GM19463 (cell line): Measurements from ENCODE around the gene TPD52L1.
"Not testable (repeated sequence)": the region's sequence is repeated elsewhere in the genome, so short reads cannot be mapped to it uniquely, and the experiment has no call there.

ENCODE experiments used
- ATAC-seq: cut with Tn5 transposase; IDR thresholded peaks from one replicate; pipeline ENCODE4 v1.9.1; 2021; ENCODE audit warnings: mild to moderate bottlenecking, moderate library complexity; ENCODE audit not compliant: unreplicated experiment

TPD52L1 gene

DNA sequence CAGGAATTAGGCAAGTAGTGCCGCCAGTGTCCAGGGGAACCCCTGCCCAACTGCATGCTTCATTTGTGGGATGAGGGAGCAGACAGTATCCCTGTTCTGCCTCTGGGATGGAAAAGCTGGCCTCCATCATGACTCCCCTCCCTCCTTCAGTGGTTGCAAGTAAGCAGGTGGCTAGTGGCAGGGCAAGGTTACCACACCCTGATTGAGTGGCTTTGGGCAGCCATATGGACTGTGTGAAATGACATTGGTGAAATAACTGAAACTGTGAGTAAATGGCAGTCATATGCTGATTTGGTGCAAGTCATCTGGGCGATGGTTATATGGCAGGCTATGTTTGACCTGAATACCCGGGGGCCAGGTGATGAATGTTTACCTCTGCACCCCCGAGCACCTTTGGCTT lies 115.2 kb downstream of the TPD52L1 start:
- no peak for ATAC-seq

DNA sequence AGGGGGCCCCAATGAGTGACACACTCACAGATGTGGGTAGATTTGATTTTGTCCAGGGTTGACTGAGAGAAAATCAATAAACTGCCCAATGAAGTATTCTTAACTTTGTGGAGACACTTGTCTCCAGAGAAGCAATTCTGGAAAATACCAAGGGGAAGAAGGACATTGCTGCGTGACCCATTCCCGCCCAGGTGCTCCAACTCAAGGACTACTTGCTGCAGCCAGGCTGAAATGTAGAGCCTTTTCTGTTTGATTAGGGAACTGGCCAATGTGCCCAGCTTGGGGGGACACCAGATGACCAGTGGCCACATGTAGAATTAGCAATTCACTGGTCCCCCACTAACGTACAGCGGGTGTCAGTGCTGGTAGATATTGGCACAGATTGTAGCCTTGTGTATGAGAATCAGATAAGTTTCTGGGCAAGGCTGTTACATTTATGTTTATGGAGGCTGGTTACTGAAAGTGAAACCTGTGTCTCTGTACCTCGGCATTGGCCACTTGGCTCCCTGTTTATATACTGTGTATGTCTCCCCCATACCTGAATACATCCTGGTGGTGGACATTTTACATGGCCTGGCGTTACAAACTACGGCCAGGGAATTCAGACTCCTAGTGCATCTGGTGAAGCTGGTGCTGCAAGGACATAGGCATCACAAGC lies 115.9 kb downstream of the TPD52L1 start:
- no peak for ATAC-seq

DNA sequence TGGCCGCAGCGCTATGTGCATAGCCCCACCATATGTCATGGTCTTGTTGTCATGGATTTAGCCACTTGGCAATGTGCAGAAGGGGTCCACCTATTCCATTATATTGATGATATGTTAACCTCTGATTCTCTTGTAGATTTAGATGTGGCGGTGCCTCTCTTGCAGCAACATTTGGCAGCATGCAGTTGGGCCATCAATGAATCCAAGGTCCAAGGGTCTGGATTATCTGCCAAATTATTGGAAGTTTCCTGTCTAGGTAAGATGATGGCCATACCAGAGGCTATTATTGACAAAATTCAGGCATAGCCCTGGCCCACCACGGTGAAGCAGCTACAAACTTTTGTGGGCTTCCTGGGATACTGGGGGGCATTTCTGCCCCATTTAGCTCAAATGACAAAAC lies 116.8 kb downstream of the TPD52L1 start:
- no peak for ATAC-seq

DNA sequence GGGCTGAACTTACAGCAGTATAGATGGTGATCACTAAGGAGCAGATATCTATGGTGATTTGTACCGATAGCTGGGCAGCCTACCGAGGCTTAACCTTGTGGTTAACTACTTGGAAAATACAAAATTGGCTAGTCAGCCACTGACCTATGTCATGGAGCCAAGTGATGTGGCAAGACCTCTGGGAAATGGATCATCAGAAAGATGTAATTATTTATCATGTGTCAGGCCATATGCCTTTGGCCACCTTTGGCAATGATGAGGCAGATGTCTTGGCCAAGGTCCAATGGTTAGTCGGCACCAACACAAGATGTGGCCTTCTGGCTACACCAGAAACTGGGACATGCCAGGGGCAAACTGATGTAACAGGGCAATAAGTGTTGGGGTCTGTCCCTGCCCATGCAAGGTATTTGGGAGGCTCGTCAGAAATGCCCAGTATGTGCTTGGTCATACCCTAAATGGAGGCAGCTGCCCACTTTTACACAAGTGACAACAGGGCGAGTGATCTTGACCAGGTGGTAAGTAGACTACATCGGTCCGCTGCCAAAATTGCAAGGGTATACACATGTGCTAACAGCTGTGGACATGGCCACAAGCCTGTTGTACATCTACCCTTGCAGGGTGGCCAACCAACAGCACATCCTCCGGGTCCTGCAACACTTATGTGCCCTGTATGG lies 118.0 kb downstream of the TPD52L1 start:
- no peak for ATAC-seq

DNA sequence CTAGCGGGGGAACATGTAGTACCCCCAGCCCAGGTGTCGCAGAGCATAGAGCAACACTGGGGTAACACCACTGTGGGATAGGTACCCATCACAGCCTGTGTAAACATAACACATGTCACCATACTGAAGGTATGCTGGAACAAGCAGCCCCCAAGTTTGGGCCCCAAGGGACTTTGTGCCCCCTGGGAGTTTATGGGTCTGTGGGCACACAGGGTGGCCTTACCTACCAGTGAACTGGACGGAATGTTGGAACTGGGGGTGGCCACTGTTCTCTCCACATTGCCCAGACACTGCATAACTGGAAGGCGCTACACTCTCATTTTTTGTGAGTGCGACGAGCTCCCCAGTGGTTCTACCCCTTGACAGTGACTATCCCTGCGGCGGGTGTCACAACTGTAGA lies 119.7 kb downstream of the TPD52L1 start:
- no peak for ATAC-seq

DNA sequence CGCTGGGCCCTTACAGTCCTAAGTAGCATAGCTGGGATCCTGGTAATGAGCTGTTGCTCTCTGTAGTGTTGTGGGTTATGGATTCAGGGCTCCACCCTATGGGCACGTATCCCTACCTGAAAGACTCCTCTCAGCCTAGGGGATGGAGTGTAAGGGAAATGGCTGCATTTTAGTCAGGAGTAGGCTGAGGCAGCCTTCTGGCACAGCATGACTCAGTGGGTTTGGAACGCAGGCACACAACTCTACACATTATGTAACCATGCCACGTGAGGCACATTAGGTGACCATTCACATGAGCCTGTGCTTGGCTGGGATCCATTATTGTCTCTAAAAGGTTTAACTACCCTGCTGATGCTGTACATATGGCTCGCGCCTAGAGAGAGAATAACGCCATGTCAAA lies 120.4 kb downstream of the TPD52L1 start:
- no peak for ATAC-seq

DNA sequence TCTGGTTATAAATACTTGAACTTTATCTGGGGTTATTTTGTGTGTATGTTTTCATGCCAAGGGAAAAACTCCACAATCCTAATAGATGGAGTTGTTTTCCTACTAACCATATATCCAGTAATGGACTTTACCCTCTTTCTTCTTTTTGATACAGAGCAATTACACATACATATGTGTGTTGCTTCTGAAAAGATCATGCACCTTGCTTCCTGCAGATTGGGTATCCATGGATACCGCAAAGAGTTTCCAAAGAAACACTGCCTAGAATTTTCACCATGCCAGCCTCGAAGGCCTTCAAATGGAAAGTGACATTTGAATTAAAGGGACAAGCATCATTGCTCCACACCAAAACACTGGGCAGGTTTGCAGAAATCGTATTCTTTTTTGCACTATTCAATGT lies 121.4 kb downstream of the TPD52L1 start:
- ATAC-seq = no peak

DNA sequence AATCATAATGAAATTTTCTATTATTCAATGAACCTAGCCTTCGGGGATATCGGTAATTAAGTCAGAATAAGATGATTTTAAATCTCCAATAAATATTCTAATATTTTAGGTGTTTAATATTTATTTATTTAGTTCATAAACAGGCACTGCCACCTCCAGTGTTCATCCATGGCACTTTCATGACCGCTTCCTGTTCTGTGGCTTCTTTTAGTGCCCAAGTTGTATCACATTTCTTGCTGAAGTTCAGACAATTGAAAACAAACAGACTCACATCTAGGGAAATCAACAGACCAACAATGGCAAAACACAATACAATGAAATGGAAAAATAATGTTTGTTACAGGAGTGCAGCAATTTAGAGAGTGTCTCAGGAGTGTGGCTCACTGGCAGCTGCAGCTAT lies 122.2 kb downstream of the TPD52L1 start:
- no peak for ATAC-seq

DNA sequence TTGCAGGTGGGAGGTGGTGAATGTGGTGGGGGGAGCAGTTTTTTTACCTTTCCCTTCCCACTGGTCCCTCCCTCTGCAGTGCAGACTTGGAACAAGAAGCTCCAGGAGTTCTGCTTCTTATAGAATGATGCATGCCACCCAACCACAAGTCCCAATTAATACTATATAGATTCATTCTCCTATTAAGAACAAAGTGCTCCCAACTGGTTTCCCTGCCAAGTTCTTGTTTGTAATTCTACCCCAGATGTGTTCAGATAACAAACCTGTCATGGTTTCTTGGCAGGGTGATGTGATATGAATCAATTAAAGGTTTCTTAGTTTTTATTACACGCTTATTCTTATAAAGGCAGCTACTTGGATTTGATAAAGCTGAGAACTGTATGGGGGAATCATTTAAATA lies 124.3 kb downstream of the TPD52L1 start:
- no peak for ATAC-seq

DNA sequence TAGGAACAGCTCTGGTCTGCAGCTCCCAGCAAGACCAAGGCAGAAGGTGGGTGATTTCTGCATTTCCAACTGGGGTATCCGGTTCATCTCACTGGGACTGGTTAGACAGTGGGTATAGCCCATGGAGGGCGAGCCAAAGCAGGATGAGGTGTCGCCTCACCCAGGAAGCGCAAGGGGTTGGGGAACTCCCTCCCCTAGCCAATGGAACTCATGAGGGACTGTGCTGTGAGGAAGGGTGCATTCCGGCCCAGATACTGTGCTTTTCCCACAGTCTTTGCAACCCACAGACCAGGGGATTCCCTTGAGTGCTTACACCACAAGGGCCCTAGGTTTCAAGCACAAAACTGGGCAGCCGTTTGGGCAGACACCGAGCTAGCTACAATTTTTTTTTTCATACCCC lies 126.4 kb downstream of the TPD52L1 start:
- ATAC-seq = no peak

DNA sequence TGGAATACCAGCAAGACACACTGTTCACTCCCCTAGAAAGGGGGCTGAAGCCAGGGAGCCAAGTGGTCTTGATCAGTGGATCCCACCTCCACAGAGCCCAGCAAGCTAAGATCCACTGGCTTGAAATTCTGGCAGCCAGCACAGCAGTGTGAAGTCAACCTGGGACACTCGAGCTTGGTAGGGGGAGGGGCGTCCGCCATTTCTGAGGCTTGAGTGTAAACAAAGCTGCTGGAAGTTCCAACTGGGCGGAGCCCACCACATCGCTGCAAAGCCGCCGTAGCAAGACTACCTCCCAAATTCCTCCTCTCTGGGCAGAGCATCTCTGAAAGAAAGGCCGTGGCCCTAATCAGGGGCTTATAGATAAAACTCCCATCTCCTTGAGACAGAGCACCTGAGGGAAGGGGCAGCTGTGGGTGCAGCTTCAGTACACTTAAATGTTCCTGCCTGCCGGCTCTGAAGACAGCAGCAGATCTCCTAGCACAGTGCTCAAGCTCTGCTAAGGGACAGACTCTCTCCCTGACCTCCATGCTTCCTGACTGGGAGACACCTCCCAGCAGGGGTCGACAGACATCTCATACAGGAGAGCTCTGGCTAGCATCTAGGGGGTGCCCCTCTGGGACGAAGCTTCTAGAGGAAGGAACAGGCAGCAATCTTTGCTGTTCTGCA lies 126.9 kb downstream of the TPD52L1 start:
- not testable (repeated sequence) for ATAC-seq

DNA sequence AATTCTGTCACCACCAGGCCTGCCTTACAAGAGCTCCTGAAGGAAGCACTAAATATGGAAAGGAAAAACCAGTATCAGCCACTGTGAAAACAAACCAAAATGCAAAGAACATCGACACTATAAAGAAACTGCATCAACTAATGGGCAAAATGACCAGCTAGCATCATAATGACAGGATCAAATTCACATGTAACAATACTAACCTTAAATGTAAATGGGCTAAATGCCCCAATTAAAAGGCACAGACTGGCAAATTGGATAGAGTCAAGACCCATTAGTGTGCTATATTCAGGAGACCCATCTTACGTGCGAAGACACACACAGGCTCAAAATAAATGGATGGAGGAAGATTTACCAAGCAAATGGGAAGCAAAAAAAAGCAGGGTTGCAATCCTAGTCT lies 128.9 kb downstream of the TPD52L1 start:
- ATAC-seq = not testable (repeated sequence)

DNA sequence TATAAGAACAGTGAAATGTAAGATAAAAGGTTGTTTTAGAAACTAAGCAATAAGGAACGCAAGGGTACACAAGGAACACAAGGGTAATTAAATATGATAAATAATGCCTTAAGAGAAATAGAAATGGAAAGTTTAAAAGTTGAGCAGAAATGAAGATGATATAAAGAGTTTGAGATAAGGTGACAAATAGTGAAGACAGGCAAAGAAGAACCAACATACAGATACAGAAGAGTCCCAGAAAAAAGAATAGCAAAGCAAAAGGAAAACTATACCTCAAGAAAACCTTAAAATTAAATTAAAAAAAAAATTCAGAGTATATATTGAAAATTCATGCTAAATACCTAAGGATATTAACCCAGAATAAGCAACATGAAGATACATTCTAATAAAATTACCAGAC lies 131.8 kb downstream of the TPD52L1 start:
- no peak for ATAC-seq

DNA sequence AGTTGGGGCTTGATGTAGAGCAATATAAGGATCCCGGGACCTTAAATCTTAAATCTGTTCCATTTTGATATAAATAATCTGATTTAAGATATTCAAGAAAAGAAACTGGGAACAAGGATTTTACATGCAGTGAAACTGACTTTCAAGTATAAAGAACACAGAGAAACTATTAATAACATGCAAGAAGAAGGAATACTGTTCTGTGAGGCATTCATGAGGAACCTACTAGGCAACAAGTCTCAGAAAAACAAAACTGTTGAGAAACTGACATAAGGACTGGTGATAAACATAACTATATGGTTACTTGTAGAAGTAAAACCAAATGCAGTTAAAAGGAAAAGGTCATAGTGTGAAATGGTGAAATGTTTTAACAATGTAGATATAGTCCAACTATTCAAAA lies 132.4 kb downstream of the TPD52L1 start:
- no peak for ATAC-seq

DNA sequence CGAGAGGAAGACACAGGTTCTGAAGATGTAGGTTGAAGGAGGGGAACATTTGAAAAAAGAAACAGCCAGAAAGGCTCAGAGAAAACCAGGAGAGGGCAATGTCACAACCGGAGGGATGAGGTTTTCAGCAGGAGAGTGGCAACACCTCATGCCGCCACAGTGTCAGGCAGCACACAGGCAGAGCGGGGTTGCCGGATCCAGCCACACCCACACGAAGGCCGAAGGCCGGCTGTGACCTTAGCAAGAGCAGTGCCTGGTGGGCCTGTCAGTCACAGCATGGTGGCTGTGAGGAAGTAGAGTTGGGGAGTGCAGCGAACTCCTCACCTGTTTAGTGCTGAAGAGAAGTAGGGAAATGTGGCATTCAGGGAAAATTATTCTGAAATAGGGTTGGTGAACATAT lies 134.1 kb downstream of the TPD52L1 start:
- ATAC-seq = no peak

DNA sequence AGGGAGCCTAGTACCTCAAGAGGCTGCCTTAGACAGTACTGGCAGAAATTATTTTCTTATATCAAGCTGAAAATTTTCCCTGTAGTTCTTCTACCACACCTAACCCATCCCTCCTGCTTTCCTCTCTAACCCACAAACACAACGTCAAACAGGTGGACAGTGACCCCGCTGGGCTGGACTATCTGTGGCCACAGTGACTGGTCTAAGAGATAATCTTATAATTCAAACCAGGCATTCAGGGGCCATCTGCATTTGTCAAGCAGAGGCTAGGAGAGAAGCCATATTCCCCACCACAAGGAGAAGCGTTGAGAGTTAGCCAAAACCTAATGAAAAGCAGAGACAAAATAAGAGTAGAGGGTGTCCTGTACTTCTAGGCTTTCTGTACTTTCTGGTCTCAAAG lies 140.0 kb downstream of the TPD52L1 start:
- no peak for ATAC-seq

DNA sequence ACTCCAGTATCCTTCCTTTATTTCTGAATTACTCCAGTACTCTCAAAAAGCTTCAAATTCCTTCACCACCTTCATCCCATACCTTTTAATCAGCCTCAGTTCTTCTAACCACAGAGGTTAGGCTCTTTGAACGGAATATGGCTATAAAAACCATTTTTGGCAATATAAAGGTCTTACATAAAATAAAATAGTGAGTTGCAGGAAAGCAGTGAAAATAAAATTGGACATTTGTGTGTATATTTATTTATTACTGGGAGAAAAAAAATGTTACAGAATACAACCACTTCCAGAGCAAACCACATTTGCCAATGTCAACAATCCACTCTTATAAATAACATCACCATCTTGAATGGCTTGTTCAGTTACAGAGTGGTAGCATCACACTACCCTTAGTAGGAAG lies 140.5 kb downstream of the TPD52L1 start:
- ATAC-seq = no peak

DNA sequence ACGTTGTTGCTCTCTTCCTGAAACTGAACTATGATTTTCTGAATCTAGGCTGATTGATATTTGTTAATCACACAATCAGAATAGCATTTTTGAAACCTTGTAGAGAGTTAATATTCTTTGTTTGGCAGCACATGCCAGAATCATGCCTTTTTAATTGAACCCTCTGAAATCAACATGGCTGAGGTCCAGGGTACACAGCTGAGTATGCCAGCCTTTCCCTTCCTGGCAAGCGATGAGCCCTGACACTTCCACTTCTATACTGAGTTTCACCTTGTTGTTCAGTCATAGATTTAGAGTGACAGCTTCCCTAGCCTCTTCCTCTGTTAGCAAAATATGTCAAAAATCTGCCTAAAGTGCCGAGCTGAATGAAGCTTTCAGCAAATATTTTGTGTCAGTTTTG lies 141.4 kb downstream of the TPD52L1 start:
- no peak for ATAC-seq

DNA sequence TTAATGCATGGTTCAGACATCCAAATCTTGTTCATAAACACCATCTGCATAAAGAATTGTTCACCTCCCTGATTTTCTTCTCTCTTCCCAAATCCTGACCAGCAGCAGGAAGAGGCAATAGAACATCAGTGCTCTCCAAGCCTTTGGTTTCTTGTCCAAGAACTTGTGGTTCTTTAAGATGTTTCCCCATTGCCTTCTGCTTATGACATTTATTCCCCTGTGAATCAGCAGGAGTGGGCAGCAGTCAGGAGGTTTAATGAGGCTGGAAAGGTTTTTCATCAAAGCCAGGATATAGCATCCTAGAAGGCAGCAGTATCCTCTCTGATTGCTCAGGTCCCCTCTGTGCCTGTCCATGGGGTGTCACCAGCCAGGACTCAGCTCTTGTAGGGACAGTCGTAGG lies 142.9 kb downstream of the TPD52L1 start:
- no peak for ATAC-seq

DNA sequence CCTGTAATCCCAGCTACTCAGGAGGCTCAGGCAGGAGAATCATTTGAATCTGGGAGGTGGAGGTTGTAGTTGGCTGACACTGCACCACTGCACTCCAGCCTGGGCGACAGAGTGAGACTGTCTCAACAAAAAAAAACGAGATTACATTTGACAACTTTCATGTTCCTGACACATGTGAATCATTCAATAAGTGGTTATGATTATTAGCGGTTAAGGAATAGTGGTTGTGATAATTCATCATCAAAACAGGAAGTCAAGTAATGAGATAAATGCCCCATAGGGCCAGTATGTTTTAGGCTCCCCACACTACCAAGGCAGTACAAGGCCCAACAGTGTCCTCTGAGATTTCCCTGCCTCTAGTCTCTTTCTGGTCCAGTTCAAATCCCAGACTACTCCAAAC lies 145.7 kb downstream of the TPD52L1 start:
- ATAC-seq = no peak

DNA sequence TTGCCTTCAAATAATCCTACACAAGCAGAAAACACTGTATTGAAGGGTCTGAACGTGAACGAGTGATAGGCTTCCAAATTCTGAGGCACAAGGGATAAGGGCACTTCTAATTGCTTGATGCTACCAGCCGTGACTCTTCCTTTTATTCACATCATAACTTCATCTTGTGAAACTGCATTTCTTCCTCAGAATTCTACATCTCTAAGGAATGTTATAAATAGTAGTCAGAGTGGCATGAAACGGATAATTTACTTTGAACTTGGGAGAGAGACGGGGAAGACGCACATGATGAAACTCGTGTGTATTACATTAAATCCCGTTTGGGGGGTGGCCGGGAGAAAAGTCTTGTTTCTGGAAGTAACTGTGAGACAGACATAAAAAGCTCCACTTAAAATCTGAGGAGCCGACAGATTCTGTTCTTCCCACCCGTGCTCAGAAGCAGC lies 147.4 kb downstream of the TPD52L1 start:
- ATAC-seq = no peak
